Osteoblast (primary cell): ENCODE measurements around the gene FOS. TPM values are rescaled to one million over a fixed set of nuclear protein-coding genes. Genes with fewer than 3 reads are reported as not detected.
"Not testable (repeated sequence)": the region's sequence is repeated elsewhere in the genome, so short reads cannot be mapped to it uniquely, and the experiment has no call there.

Experiments used
- DNase-seq: peaks from one replicate; pipeline ENCODE4 v3.0.0; 2011; ENCODE audit warnings: low spot score, mixed read lengths; ENCODE audit not compliant: insufficient read length; ENCODE audit errors: missing footprints
- H2AFZ ChIP-seq: 2 replicates; pipeline ENCODE4 v1.6.0; 2011; ENCODE audit warnings: mild to moderate bottlenecking, low read length
- H3K27ac ChIP-seq: 2 replicates; pipeline ENCODE4 v1.5.1; 2011; ENCODE audit warnings: mild to moderate bottlenecking, low read depth, low read length, moderate library complexity
- H3K27me3 ChIP-seq: 2 replicates; pipeline ENCODE4 v1.6.0; 2012; ENCODE audit warnings: mild to moderate bottlenecking, control low read depth, inconsistent platforms, low read length, moderate library complexity; ENCODE audit not compliant: insufficient read depth
- H3K36me3 ChIP-seq: 2 replicates; pipeline ENCODE4 v1.5.1; 2011; ENCODE audit warnings: mild to moderate bottlenecking, low read length, control low read depth, moderate library complexity; ENCODE audit not compliant: insufficient read depth
- H3K4me1 ChIP-seq: 2 replicates; pipeline ENCODE4 v1.5.1; 2011; ENCODE audit warnings: mild to moderate bottlenecking, low read length, control low read depth, moderate library complexity; ENCODE audit not compliant: insufficient read depth
- H3K4me2 ChIP-seq: 2 replicates; pipeline ENCODE4 v1.6.0; 2011; ENCODE audit warnings: mild to moderate bottlenecking, low read length; ENCODE audit not compliant: insufficient read depth
- H3K4me3 ChIP-seq: fragments of 200-600 bp; sonication (generic); 3 replicates; pipeline ENCODE4 v1.5.1; 2012; ENCODE audit warnings: mild to moderate bottlenecking, low read length, inconsistent platforms; ENCODE audit not compliant: insufficient read depth
- H3K79me2 ChIP-seq: 2 replicates; pipeline ENCODE4 v1.6.0; 2012; ENCODE audit warnings: mild to moderate bottlenecking, low read length, control low read depth, inconsistent platforms; ENCODE audit not compliant: insufficient read depth
- H3K9me3 ChIP-seq: 2 replicates; pipeline ENCODE4 v1.5.1; 2011; ENCODE audit warnings: low read depth, low read length, control low read depth
- H4K20me1 ChIP-seq: 2 replicates; pipeline ENCODE4 v1.6.0; 2012; ENCODE audit warnings: mild to moderate bottlenecking, low read length, control low read depth; ENCODE audit not compliant: insufficient read depth
- CTCF ChIP-seq: IDR thresholded peaks from 2 replicates; pipeline ENCODE4 v1.5.1; 2011; ENCODE audit warnings: mild to moderate bottlenecking, low read depth, low read length, moderate library complexity; ENCODE audit errors: extremely low read depth
- total RNA-seq: library from RNA; depleted of rRNA; stranded (reverse); fragments of >200 nt; gene quantifications from 2 replicates; pipeline ENCODE4 v1.2.3, GENCODE V29; 2012

Gene FOS
- total RNA-seq, 1 donor = 42.3 TPM

- DNase-seq = no peak
- H3K9me3 ChIP-seq = no peaks in the 10 kb centered on the region
- no peak overlapping the region for H2AFZ ChIP-seq
- H3K36me3 ChIP-seq = peaks cover 25% of the 10 kb centered on the region
- peaks cover 26% of the 10 kb centered on the region for H3K79me2 ChIP-seq
- H3K27ac ChIP-seq = no peak overlapping the region
- no peak for TF ChIP-seq CTCF
- no peaks in the 10 kb centered on the region for H3K27me3 ChIP-seq
- H3K4me3 ChIP-seq = no peak overlapping the region
- no peak overlapping the region for H3K4me2 ChIP-seq
- H4K20me1 ChIP-seq = peaks cover 29% of the 10 kb centered on the region
- H3K4me1 ChIP-seq = peaks cover 20% of the 10 kb centered on the region
These were observed 3.5 kb downstream of the FOS start for GRCh38 chr14:75282170-75282554.

GRCh38 chr14:75282555-75283161 is 4.0 kb downstream of the FOS start:
- DNase-seq, H3K9me3 ChIP-seq, H3K27me3 ChIP-seq, H2AFZ ChIP-seq, H3K4me2 ChIP-seq, H3K4me3 ChIP-seq, H3K27ac ChIP-seq: not testable (repeated sequence)
- peaks cover 16% of the 10 kb centered on the region for H3K4me1 ChIP-seq
- H3K79me2 ChIP-seq = peaks cover 26% of the 10 kb centered on the region
- peaks cover 25% of the 10 kb centered on the region for H3K36me3 ChIP-seq
- H4K20me1 ChIP-seq = peaks cover 29% of the 10 kb centered on the region

GRCh38 chr14:75283162-75283832 is 4.7 kb downstream of the FOS start:
- Histone ChIP-seq H3K79me2 (peaks cover 26% of the 10 kb centered on the region), H3K4me2 (no peak overlapping the region), H3K4me1 (peaks cover 14% of the 10 kb centered on the region), H3K9me3 (no peaks in the 10 kb centered on the region), H4K20me1 (peaks cover 29% of the 10 kb centered on the region), H3K27me3 (no peaks in the 10 kb centered on the region), H3K27ac (no peak overlapping the region), H3K36me3 (peaks cover 25% of the 10 kb centered on the region), H3K4me3 (no peak overlapping the region), H2AFZ (no peak overlapping the region)
- peak; percentile 48 for TF ChIP-seq CTCF
- DNase-seq = peak; percentile 49

GRCh38 chr14:75283833-75284563 is 5.4 kb downstream of the FOS start:
- H4K20me1 ChIP-seq = peaks cover 27% of the 10 kb centered on the region
- H3K4me1 ChIP-seq = peaks cover 14% of the 10 kb centered on the region
- peak; percentile 43 for DNase-seq
- no peaks in the 10 kb centered on the region for H3K9me3 ChIP-seq
- no peak overlapping the region for H3K27ac ChIP-seq
- TF ChIP-seq CTCF = no peak
- peaks cover 25% of the 10 kb centered on the region for H3K36me3 ChIP-seq
- no peak overlapping the region for H2AFZ ChIP-seq
- peaks cover 23% of the 10 kb centered on the region for H3K79me2 ChIP-seq
- no peak overlapping the region for H3K4me2 ChIP-seq
- no peaks in the 10 kb centered on the region for H3K27me3 ChIP-seq
- H3K4me3 ChIP-seq = no peak overlapping the region
